Astrocyte of the cerebellum (primary cell): ENCODE measurements around the gene FAM83E.
A peak's percentile ranks its signal among the peaks of the same experiment; 100 is the strongest.

Source experiments
- DNase-seq: peaks from one replicate; pipeline ENCODE4 v3.0.0-alpha.2; 2011; ENCODE audit warnings: low read depth
- H3K4me3 ChIP-seq: 2 replicates; pipeline ENCODE4 v1.5.1; 2011; ENCODE audit warnings: mild to moderate bottlenecking, low read depth, low read length, moderate library complexity
- CTCF ChIP-seq: IDR thresholded peaks from 2 replicates; pipeline ENCODE4 v1.5.1; 2012; ENCODE audit warnings: low read length, low read depth, moderate library complexity, mild to moderate bottlenecking; ENCODE audit errors: missing control alignments
- in situ Hi-C: cut with HindIII; loops from 2 replicates; pipeline ENCODE4 v1.10.0; 2017; ENCODE audit warnings: low sequenced_read_pairs

FAM83E gene

DNA sequence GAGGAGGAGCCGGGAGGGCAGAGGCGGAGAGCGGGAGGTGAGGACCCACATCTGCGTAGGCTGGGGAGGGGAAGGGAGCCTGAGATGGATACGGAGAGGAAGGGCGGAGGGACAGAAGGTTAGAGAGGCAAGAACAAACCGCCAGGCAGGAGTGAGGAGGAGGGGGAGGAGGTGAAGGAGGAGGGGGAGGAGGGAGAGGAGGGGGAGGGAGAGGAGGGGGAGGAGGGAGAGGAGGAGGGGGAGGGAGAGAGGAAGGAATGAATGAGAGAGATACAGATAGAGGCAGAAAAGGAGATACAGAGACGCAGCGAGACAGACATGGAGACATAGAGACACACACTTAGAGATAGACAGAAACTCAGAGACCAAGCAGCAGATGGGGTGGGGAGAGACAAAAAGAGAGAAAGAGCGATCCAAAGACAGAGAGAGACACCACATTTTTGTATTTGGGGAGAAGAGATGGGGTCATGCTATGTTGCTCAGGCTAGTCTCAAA is 31.9 kb upstream of the FAM83E start:
- TF ChIP-seq CTCF: no peak
- DNase-seq: no peak
- peak overlapping the region; percentile 52 for H3K4me3 ChIP-seq
- in situ Hi-C loops: no loop called here

DNA sequence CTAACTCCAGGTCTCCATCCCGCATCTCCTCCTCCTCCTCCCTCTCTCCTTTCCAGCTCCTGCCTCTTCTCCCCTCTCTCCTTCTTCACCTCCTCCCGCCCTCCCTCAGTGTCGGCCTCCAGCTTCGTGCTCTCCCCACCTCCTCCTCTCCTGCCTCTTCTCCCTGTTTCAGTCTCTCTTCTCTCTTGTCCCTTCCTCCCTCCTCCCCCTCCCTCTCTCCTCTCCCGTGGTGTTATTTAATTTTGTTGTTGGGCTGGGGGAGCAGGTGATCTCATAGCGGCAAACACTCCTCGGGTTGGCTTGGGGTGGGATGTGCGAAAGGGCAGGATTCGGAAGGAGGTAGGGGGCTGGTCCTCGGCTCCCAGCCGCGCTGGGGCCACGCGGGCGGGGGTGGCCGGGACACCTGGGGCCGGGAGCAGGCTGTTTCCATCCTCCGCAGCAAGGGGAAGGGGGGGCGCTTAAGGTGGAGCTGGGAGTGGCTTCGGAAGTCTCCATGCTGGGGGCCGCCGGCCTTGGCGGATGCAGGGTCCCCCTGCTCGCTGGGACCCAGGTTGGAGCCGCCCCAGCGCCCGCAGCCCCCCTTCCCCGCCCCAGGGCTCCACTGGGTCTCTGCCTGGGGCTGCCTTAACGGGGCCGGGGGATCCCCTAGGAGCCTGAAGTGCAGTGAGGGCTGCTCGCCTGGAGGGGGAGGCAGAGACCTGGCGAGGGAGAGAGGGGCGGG is 31.3 kb upstream of the FAM83E start, which contains the start of gene CA11:
CA11 (minus strand) TSS at position 187 of the 721 bp plus-strand sequence. CDS start 555 bp downstream, outside the sequence.
- no peak for DNase-seq
- peak; percentile 76 for TF ChIP-seq CTCF
- peak within 1 kb of the TSS; percentile 52 for H3K4me3 ChIP-seq
- in situ Hi-C loops: no loop called here

DNA sequence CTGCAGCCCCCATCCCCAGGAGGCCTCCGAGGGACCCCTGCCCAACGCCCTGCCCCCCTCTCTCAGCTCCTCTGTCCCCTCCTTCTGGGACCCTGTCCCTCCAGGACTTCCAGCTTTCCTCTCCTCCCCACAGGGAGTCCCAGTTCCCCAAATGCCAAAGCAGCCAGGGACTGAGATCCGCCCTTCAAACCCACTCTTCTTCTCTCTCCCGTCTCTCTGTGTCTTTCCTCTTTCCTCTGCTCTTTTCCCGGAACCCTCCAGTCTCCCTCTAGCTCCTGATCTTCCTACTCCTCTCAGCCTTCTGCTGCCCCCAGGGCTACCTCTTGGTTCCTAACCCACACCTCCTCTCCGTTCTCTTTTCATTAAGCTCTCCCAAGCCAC is 30.7 kb upstream of the FAM83E start:
- peak overlapping the region; percentile 52 for H3K4me3 ChIP-seq
- DNase-seq: no peak
- in situ Hi-C loops: no loop called here
- no peak for TF ChIP-seq CTCF

- TF ChIP-seq CTCF: no peak
- no peak for DNase-seq
- in situ Hi-C loops: no loop called here
- peak overlapping the region; percentile 52 for H3K4me3 ChIP-seq
These were observed 30.2 kb upstream of the FAM83E start for GRCh38 chr19:48644839-48645619.

GRCh38 chr19:48644355-48644754 is 29.5 kb upstream of the FAM83E start:
- TF ChIP-seq CTCF: no peak
- in situ Hi-C loops: no loop called here
- H3K4me3 ChIP-seq: peak overlapping the region; percentile 52
- no peak for DNase-seq

DNA sequence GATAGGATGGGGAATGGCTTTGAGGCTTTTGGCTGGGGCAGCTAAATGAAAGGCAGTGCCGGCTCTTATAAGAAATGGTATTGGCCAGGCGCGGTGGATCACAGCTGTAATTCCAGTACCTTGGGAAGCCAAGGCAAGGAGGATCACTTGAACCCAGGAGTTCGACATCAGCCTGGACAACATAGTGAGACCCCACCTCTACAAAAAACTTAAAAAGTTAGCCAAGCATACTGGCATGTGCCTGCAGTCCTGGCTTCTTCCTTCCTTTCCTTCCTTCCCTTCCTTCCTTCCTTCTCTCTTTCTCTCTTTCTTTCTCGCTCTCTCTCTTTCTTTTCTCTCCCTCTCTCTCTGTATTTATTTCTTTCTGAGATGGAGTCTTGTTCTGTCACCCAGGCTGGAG is 28.0 kb upstream of the FAM83E start:
- no peak for DNase-seq
- in situ Hi-C loops: no loop called here
- H3K4me3 ChIP-seq: no peak overlapping the region
- no peak for TF ChIP-seq CTCF
